HG02571 (cell line): ENCODE measurements around the gene LSS.
"Not testable (repeated sequence)": the region's sequence is repeated elsewhere in the genome, so short reads cannot be mapped to it uniquely, and the experiment has no call there.

Experiments
- ATAC-seq: cut with Tn5 transposase; IDR thresholded peaks from one replicate; pipeline ENCODE4 v1.9.1; 2021; ENCODE audit warnings: mild to moderate bottlenecking, moderate library complexity; ENCODE audit not compliant: unreplicated experiment

The LSS gene

GRCh38 chr21:46171996-46172862 lies 56.3 kb downstream of the LSS start:
- no peak for ATAC-seq

GRCh38 chr21:46171585-46171984 lies 57.0 kb downstream of the LSS start:
- no peak for ATAC-seq

- not testable (repeated sequence) for ATAC-seq
These were observed 58.0 kb downstream of the LSS start for GRCh38 chr21:46170436-46171193.

GRCh38 chr21:46168659-46169386 lies 59.8 kb downstream of the LSS start:
- ATAC-seq = no peak

GRCh38 chr21:46168238-46168637 lies 60.3 kb downstream of the LSS start:
- no peak for ATAC-seq

- no peak for ATAC-seq
These were observed 63.5 kb downstream of the LSS start for GRCh38 chr21:46165098-46165497.

- no peak for ATAC-seq
These were observed 65.2 kb downstream of the LSS start for GRCh38 chr21:46163380-46163779.

GRCh38 chr21:46161633-46162592 lies 66.7 kb downstream of the LSS start:
- ATAC-seq = no peak

- ATAC-seq = no peak
These were observed 67.5 kb downstream of the LSS start for GRCh38 chr21:46160907-46161632.

GRCh38 chr21:46160657-46160906 lies 68.0 kb downstream of the LSS start:
- ATAC-seq = no peak

GRCh38 chr21:46159841-46160656 lies 68.5 kb downstream of the LSS start:
- no peak for ATAC-seq

- ATAC-seq = no peak
These were observed 69.2 kb downstream of the LSS start for GRCh38 chr21:46159390-46159789.

GRCh38 chr21:46158666-46159300 lies 69.8 kb downstream of the LSS start:
- ATAC-seq = no peak

GRCh38 chr21:46157987-46158451 lies 70.6 kb downstream of the LSS start:
- no peak for ATAC-seq

- no peak for ATAC-seq
These were observed 71.1 kb downstream of the LSS start for GRCh38 chr21:46157396-46157986.

GRCh38 chr21:46156678-46157077 lies 71.9 kb downstream of the LSS start:
- no peak for ATAC-seq

- ATAC-seq = no peak
These were observed 72.3 kb downstream of the LSS start for GRCh38 chr21:46156378-46156645.
